Neural cell (in vitro differentiated cells): ENCODE results near the gene COL20A1. TPM values are rescaled to one million over a fixed set of nuclear protein-coding genes. Genes with fewer than 3 reads are reported as not detected.

Source experiments
- H2AFZ ChIP-seq: fragments of 200-600, 300-800 bp; sonication (generic), shearing (Covaris generic); 2 replicates; pipeline ENCODE4 v1.6.0; 2014; ENCODE audit warnings: low read depth, mild to moderate bottlenecking, antibody characterized with exemption, low read length, moderate library complexity
- H3F3A ChIP-seq: fragments of 200-600 bp; shearing (Covaris generic); 2 replicates; pipeline ENCODE4 v1.6.1; 2016; ENCODE audit warnings: mild to moderate bottlenecking, moderate library complexity, mixed read lengths, antibody characterized with exemption, low read length; ENCODE audit not compliant: insufficient read depth, poor library complexity, severe bottlenecking
- H3K27ac ChIP-seq: fragments of 200-600, 300-800 bp; sonication (generic), shearing (Covaris generic); 2 replicates; pipeline ENCODE4 v1.5.1; 2014; ENCODE audit warnings: mild to moderate bottlenecking, low read length, moderate library complexity
- H3K27me3 ChIP-seq: fragments of 300-800, 200-600 bp; sonication (generic), shearing (Covaris generic); 2 replicates; pipeline ENCODE4 v1.6.0; 2014; ENCODE audit warnings: mild to moderate bottlenecking, low read depth, low read length, moderate library complexity; ENCODE audit not compliant: insufficient read depth
- H3K36me3 ChIP-seq: fragments of 300-800, 200-600 bp; sonication (generic), shearing (Covaris generic); 2 replicates; pipeline ENCODE4 v1.5.1; 2014; ENCODE audit warnings: mild to moderate bottlenecking, antibody characterized with exemption, low read length, moderate library complexity; ENCODE audit not compliant: insufficient read depth
- H3K4me2 ChIP-seq: fragments of 300-800, 200-600 bp; sonication (generic), shearing (Covaris generic); 2 replicates; pipeline ENCODE4 v1.6.0; 2014; ENCODE audit warnings: mild to moderate bottlenecking, low read length
- H3K4me3 ChIP-seq: fragments of 300-800, 200-600 bp; sonication (generic), shearing (Covaris generic); 2 replicates; pipeline ENCODE4 v1.5.1; 2014; ENCODE audit warnings: mild to moderate bottlenecking, low read length, moderate library complexity
- H3K79me2 ChIP-seq: fragments of 200-600 bp; shearing (Covaris generic); replicated peaks from 2 replicates; pipeline ENCODE4 v1.6.0; 2014; ENCODE audit warnings: mild to moderate bottlenecking, low read length, moderate library complexity; ENCODE audit not compliant: insufficient read depth
- H3K9ac ChIP-seq: fragments of 300-800, 200-600 bp; sonication (generic), shearing (Covaris generic); 2 replicates; pipeline ENCODE4 v1.6.1; 2016; ENCODE audit warnings: mild to moderate bottlenecking, low read length, mixed read lengths
- H3K9me2 ChIP-seq: fragments of 200-600 bp; shearing (Covaris generic); 2 replicates; pipeline ENCODE4 v1.6.1; 2016; ENCODE audit warnings: mild to moderate bottlenecking, low read length, mixed read lengths; ENCODE audit not compliant: insufficient read depth
- H3K9me3 ChIP-seq: fragments of 200-600, 300-800 bp; sonication (generic), shearing (Covaris generic); 2 replicates; pipeline ENCODE4 v1.6.1; 2016; ENCODE audit warnings: mild to moderate bottlenecking, mixed run types, low read length, moderate library complexity, mixed read lengths
- H4K20me1 ChIP-seq: fragments of 200-600 bp; shearing (Covaris generic); 2 replicates; pipeline ENCODE4 v1.6.1; 2016; ENCODE audit warnings: mild to moderate bottlenecking, mixed run types; ENCODE audit not compliant: insufficient read depth
- CTCF ChIP-seq: fragments of 450-650 bp; IDR thresholded peaks from 2 replicates; pipeline ENCODE4 v1.5.1; 2014; ENCODE audit warnings: antibody characterized with exemption, mild to moderate bottlenecking, moderate library complexity; ENCODE audit not compliant: poor library complexity, severe bottlenecking
- EP300 ChIP-seq: fragments of 450-650 bp; conservative IDR thresholded peaks from 2 replicates; pipeline ENCODE4 v1.6.1; 2014; ENCODE audit warnings: antibody characterized with exemption, mild to moderate bottlenecking, moderate library complexity; ENCODE audit not compliant: poor library complexity, severe bottlenecking
- EZH2 ChIP-seq: fragments of 200-600, 300-800 bp; shearing (Covaris generic), sonication (generic); IDR thresholded peaks from 2 replicates; pipeline ENCODE4 v1.6.1; 2014; ENCODE audit warnings: antibody characterized with exemption, low read length, borderline replicate concordance, mild to moderate bottlenecking; ENCODE audit not compliant: insufficient read depth, poor library complexity, severe bottlenecking
- MXI1 ChIP-seq: fragments of 450-650 bp; conservative IDR thresholded peaks from 2 replicates; pipeline ENCODE4 v1.6.1; 2014; ENCODE audit warnings: antibody characterized with exemption, mild to moderate bottlenecking; ENCODE audit not compliant: poor library complexity, severe bottlenecking
- POLR2AphosphoS5 ChIP-seq: IDR thresholded peaks from 2 replicates; pipeline ENCODE4 v1.6.1; 2012
- RAD21 ChIP-seq: fragments of 450-650 bp; conservative IDR thresholded peaks from 2 replicates; pipeline ENCODE4 v1.6.1; 2014; ENCODE audit warnings: antibody characterized with exemption, mild to moderate bottlenecking, moderate library complexity
- REST ChIP-seq: IDR thresholded peaks from 2 replicates; pipeline ENCODE4 v1.6.1; 2012; ENCODE audit warnings: borderline replicate concordance
- SMC3 ChIP-seq: fragments of 450-650 bp; conservative IDR thresholded peaks from 2 replicates; pipeline ENCODE4 v1.6.1; 2014; ENCODE audit warnings: antibody characterized with exemption, mild to moderate bottlenecking, moderate library complexity; ENCODE audit not compliant: poor library complexity
- TAF1 ChIP-seq: IDR thresholded peaks from 2 replicates; pipeline ENCODE4 v1.6.1; 2012; ENCODE audit warnings: low read depth
- polyA plus RNA-seq: library from polyadenylated mRNA; depleted of rRNA; stranded (reverse); fragments of >200 nt; gene quantifications from 2 replicates; pipeline ENCODE4 v1.2.3, GENCODE V29; 2014

The COL20A1 gene
- polyA plus RNA-seq, 1 donor from 2014 or later = 1.1 TPM

- TF ChIP-seq MXI1 (no peak), RAD21 (no peak), EZH2 (no peak), CTCF (no peak), EP300 (no peak), TAF1 (no peak), SMC3 (no peak), REST (no peak)
- Histone ChIP-seq H3K79me2 (no peaks in the 10 kb centered on the region), H3K27me3 (no peaks in the 10 kb centered on the region), H3K36me3 (no peaks in the 10 kb centered on the region), H2AFZ (no peak overlapping the region), H3K4me3 (no peak overlapping the region), H3K9me2 (no peaks in the 10 kb centered on the region), H3F3A (no peaks in the 10 kb centered on the region), H4K20me1 (no peaks in the 10 kb centered on the region), H3K27ac (no peak overlapping the region), H3K9me3 (no peaks in the 10 kb centered on the region), H3K4me2 (no peak overlapping the region), H3K9ac (no peak overlapping the region)
Measured at GRCh38 chr20:63315731-63316491, 22.9 kb downstream of the COL20A1 start.

GRCh38 chr20:63316502-63316921 is 23.5 kb downstream of the COL20A1 start:
- no peak for TF ChIP-seq EP300
- no peak for TF ChIP-seq MXI1
- TF ChIP-seq RAD21 = no peak
- TF ChIP-seq POLR2AphosphoS5 = no peak
- TF ChIP-seq SMC3 = no peak
- TF ChIP-seq TAF1 = no peak
- TF ChIP-seq REST = no peak
- no peak for TF ChIP-seq CTCF
- no peak for TF ChIP-seq EZH2
- Histone ChIP-seq H3K36me3 (no peaks in the 10 kb centered on the region), H2AFZ (no peak overlapping the region), H3K4me2 (no peak overlapping the region), H3F3A (no peaks in the 10 kb centered on the region), H3K27ac (no peak overlapping the region), H3K4me3 (no peak overlapping the region), H3K9ac (no peak overlapping the region), H3K27me3 (no peaks in the 10 kb centered on the region), H3K9me2 (no peaks in the 10 kb centered on the region), H3K9me3 (no peaks in the 10 kb centered on the region), H3K79me2 (no peaks in the 10 kb centered on the region), H4K20me1 (no peaks in the 10 kb centered on the region)
